Amygdala (tissue), 56 donors: ENCODE data around the gene ARTN.

Experiments
- DNase-seq, 56 donors: peaks; one replicate each; lab custom pipeline; 2025; lab: John Stamatoyannopoulos, UW

Gene ARTN

GRCh38 chr1:43921022-43921421 lies 12.6 kb upstream of the ARTN start:
- DNase-seq = no peak

DNA sequence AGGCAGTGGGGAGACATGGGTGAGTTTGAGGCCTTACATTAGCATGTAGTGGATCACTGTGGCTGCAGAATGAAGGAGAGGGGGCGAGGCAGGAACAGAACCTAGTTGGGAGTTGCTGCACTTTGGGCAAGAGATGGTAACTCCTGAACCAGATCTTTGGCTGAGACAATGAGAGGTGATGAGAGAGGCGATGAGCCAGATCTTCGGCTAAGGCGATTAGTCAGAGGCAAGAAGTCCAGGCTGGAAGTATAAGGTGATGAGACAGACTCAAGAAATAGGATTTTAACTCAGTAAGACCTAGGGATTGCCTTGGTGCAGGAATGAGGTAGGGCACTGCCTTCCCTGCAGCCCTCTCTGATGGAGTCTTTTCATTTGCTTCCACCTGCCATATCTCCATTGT lies 9.1 kb upstream of the ARTN start:
- no peak for DNase-seq

DNA sequence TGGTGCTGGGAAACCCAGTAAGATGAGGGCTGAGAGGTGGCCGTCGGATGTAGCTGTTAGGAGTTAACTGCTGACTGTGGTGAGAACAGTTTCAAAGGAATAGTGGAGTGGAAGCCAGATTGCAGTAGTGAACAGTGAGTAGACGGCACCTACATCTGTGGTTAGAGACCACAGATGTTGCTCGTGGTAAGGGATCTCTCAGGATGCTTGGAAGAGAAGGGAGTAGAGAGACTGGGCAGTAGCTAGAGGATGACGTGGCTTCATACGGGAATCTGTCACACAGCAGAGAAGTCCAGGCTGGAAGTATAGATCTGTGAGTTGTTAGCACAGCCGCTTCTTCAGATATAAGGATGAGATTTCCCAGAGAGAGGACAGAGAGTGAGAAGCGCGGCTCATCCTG lies 7.8 kb upstream of the ARTN start:
- DNase-seq = no peak

DNA sequence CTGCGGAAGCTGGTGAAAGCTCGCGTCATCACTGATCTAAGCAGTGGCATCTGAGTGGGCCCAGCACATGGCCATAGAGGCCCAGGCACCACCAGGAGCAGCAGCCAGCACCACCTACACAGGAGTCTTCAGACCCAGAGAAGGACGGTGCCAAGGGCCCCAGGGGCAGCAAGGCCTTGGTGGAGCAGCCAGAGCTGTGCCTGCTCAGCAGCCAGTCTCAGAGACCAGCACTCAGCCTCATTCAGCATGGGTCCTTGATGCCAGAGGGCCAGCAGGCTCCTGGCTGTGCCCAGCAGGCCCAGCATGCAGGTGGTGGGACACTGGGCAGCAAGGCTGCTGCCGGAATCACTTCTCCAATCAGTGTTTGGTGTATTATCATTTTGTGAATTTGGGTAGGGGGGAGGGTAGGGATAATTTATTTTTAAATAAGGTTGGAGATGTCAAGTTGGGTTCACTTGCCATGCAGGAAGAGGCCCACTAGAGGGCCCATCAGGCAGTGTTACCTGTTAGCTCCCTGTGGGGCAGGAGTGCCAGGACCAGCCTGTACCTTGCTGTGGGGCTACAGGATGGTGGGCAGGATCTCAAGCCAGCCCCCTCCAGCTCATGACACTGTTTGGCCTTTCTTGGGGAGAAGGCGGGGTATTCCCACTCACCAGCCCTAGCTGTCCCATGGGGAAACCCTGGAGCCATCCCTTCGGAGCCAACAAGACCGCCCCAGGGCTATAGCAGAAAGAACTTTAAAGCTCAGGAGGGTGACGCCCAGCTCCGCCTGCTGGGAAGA lies 3.2 kb upstream of the ARTN start:
- DNase-seq = no peak

DNA sequence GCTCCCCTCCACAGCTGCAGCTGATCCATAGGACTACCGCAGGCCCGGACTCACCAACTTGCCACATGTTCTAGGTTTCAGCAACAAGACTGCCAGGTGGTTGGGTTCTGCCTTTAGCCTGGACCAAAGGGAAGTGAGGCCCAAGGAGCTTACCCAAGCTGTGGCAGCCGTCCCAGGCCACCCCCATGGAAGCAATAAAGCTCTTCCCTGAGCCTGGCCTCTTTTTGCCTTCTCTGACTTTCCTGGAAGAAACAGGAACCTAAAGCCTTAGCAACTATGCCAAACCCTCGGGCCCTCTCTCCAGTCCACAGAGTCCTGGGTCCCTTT lies 2.7 kb upstream of the ARTN start:
- DNase-seq = no peak

DNA sequence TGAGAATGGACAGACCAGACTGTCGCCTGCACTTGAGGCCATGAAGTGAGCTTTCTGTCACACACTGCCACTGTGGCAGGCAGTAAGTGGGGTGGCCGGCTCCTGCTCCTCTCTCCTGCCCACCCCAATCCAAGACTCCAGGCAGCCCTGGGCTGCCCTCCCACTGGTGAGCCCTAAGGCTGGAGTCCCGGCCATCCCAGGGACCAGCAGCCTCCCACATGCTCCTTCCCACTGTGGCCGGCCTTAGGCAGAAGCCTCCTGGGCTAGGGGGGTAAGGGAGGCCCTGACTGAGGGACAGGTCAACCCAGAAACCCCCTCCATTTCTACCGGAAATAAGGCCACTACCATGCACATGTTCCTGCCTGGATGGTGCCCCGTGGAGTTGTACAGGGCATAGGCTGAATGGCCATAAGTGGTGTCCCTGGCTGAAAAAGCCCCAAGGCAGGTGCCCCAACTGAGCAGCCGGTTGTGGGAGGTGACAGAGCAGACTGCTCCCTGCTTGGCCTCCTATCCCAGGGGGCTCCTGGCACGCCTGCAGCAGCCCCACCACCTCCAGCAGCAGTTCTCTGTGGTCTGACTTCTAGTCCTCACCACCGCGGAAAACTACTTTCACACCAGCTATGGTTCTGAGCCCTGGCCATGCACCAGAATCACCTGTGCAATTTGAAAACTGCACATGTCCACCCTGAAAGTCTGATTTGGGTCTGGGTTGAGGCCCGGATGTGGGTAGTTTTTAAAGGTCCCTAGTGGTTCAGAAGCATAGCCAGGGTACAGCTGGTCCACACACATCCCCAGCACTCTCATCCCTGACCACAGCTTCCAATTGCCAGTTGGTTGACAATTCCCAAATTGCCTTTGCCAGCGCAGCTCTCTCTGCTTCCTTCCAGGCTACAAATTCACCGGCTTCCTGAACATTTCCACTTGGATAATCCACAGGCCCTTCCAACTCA lies 1.6 kb upstream of the ARTN start:
- DNase-seq = no peak

- no peak for DNase-seq
These were observed 715 bp upstream of the ARTN start for GRCh38 chr1:43932786-43933385.

GRCh38 chr1:43934101-43934985 lies 742 bp downstream of the ARTN start:
- DNase-seq = peak in 32 of 56 donors; percentile 12 to 76 (median 38)

DNA sequence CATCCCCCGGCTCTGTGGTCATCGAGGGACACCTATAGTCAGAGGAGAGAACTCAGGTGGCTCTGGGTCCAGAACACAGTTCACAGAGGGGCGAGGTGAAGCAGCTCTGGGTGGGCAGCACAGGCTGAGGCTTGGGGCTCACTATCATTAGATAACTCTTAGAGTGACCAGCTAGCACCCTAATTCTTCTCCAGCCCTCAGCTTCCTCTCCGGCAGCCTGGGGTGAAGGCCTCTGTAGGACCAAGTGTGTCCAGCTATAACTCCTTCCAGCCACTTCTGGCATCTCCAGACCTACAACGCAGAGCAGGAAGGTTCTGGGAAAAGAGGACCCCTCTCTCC lies 1.4 kb downstream of the ARTN start:
- DNase-seq = no peak

- DNase-seq = no peak
These were observed 2.3 kb downstream of the ARTN start for GRCh38 chr1:43935711-43936427.

GRCh38 chr1:43936431-43937151 lies 3.0 kb downstream of the ARTN start:
- peak in 9 of 56 donors; percentile 17 to 60 (median 34) for DNase-seq

- no peak for DNase-seq
These were observed 3.7 kb downstream of the ARTN start for GRCh38 chr1:43937179-43937865.

DNA sequence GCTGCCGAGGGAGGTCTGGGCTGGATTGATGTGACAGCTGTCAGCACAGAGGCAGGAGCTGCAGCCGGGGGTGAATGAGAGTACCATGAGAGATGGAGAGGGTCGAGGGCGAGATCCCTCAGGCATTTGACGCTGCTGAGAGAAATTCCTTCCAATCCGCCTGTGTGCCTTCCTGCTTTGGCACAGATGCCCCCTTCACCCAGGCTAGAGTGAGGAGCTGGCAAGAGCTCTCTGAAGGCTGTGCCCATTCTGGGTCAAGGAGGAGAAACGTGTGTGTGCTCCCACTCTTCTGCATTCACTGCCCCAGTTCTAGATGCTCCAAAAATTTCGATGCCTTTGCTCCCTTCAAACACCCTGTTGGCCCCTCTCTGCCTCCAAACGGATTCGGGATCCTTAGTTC lies 4.8 kb downstream of the ARTN start:
- no peak for DNase-seq

- DNase-seq = peak in 7 of 56 donors; percentile 14 to 37 (median 29)
These were observed 5.4 kb downstream of the ARTN start for GRCh38 chr1:43938892-43939587.

DNA sequence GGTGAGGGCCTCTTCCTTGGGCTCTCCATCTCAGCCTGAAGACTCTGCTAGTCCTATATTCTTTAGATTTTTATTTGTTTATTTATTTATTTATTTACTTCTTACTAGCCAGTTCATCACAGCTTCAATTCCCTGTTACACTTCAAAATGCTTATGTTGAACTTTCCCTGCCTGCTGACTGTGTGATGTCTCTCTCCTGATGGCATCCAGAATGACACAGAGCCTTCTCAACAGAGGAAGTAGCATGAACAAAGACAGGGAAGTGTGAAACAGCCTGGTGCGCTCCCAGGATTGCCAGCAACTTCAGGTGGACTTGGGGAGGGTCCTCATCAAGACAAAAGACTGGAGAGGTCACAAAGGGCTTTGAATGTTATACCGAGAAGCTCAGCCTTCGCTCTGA lies 8.8 kb downstream of the ARTN start:
- no peak for DNase-seq

- DNase-seq = no peak
These were observed 11.3 kb downstream of the ARTN start for GRCh38 chr1:43944860-43945259.

- DNase-seq = no peak
These were observed 12.2 kb downstream of the ARTN start for GRCh38 chr1:43945674-43946235.
